Measurements from ENCODE around the gene P2RY2.

The P2RY2 gene

DNA sequence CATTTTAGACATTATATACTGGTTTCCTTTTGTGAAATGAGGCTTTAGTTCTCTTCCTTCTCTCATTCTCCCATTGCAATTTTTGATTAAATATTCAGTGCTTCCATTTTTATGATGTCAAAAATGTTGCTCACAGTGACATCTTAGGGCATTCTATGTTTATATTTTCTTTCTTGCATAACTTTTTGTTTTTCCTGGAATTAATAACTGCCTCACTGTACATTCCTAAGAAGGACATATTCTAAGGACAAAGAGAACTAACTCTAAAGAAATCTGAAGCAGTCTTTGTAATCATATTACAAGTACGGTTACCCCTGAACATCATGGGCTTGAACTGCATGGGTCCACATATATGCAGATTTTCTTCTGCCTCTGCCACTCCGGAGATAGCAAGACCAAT is 28.2 kb downstream of the P2RY2 start:
- no peak for DNase-seq

DNA sequence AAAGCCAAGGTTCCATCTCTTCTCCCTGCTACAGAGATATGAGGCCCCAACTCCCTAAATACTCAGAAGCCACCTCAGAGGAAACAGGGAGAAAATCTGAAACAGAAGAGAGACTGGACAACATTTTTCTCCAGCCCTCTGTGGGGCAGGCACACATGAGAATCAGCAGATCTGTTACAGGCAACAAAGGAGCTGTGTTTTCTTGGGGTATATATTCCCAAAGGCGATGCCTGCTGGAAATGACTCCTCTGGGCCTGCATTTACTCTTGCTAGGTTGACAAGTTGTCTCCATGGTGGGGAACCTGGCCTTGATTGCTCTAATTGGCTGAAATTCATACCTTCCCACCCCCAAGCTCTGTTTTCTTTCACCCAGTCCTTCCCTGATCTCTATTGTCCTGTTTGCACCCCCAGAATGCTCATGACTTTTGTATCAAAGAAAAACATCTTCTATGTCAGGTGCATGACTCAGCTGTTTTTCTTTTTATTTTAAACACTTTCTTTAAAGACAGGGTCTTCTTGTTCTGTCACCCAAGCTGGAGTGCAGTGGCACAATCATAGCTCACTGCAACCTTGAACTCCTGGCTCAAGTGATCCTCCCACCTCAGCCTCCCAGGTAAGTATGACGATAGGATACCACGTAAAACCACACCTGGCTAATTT is 30.6 kb downstream of the P2RY2 start:
- no peak for DNase-seq

DNA sequence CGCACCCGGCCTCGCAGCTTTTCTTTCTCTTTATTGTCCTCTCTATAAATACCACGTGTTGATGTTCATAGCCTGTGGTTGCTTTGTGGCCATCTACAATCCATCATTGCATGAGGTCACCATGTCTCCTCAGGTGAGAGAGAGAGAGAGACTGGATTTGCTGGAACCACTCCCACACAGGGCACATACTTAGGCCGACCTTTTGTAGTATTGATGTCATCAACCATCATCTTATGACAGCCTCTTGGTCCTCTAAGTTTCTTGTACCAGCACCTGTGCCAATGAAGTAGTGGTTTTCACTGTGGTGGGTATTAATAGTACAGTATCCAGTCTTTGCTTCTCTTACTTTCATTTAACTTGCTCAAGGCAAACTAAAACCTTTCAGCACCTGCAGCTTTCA is 31.2 kb downstream of the P2RY2 start:
- no peak for DNase-seq

DNA sequence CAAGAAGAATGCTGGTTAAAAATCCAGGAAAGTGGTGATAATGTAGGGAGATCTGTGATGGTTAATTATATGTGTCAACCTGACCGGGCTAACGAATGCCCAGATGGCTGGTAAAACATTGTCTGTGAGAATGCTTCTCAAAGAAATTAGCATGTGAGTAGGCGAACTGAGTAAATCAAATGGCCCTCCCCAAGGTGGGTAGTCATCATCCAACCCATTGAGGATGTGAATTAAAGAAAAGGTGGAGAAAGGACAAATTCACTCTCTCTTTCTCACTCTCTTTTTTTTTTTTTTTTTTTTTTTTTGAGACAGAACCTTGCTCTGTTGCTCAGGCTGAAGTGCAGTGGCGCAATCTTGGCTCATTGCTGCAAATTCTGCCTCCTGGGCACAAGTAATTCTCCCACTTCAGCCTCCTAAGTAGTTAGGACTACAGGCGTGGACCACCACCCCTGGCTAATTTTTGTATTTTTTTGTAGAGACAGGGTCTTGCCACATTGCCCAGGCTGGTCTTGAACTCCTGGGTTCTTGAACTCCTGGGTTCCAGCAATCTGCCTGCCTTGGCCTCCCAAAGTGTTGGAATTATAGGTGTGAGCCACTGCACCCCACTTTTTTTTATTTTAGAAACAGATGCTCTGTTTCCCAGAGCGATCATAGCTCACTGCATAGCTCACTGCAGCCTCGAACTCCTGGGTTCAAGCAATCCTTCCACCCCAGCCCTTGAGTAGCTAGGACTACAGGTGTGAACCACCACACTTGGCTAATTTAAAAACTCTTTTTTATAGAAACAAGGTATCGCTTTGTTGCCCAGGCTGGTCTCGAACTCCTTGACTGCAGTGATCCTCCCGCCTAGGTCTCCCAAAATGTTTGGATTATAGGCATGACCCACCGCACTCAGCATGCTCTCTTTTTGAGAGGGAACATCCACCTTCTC is 32.0 kb downstream of the P2RY2 start:
- no peak for DNase-seq

DNA sequence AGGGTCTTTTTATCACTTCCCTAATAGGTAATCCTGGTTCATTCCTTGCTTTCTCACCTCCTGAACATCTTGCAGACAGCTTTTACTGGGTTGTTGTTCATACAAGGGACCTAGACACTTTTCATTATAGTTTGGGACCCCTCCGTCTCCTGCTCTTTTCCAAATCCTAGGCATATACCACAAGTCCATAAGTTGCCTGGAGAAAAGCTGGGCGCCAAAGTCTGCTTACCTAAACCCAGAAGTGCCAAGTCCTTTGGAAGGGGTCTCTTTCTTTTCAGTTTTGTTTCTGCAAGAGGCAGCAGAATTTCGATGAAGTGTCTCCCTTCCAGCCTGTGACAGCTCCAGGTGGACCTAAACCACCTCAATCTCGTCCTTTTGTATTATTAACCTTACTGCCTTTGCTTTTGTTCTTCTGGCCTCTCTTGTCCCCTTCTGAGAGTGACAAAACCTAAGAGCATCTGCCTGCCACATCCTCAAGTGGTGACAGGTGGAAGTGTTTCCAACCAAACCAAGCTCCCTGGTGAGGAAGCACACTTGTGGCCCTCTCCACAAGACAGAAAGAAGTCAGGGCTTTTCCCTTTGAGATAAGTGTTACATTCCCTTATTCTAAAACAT is 34.6 kb downstream of the P2RY2 start:
- DNase-seq, result peak; percentile 54

DNA sequence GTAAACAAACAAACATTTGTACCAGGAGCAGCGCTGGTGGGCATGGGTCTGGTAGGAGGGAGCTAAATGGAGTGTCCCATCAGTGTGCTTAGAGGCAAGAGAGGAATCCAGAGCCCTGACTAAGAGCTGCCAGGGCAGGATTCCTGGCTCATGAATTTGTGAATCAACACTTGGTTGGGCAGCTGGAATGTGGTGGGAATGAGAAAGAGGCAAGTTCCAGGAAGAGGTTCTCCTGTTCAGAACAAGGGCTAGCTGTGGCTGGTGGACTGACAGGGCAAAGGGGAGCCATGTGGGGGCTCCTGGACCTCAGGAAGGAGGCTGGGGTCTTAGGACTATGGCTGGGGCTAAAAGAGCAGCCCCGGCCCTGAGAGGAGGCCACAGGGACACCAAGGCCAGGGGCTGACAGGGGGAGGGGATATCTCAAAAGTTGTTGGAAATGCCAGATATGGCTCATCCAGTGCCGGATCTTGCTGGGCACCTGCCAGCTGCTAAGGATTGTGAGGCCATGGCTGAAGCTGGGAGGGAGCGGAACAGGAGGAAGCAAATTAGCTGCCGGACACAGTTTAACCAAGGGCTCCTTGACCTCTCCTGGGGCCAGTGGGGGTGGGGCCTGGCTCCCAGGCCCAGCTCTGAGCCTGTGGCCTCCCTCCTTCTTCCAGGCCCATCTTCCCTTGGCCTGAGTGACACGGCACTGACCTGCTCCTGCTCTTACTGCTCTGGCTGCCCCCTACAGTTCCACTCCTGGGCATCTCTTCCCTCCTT is 39.4 kb downstream of the P2RY2 start:
- no peak for DNase-seq

DNA sequence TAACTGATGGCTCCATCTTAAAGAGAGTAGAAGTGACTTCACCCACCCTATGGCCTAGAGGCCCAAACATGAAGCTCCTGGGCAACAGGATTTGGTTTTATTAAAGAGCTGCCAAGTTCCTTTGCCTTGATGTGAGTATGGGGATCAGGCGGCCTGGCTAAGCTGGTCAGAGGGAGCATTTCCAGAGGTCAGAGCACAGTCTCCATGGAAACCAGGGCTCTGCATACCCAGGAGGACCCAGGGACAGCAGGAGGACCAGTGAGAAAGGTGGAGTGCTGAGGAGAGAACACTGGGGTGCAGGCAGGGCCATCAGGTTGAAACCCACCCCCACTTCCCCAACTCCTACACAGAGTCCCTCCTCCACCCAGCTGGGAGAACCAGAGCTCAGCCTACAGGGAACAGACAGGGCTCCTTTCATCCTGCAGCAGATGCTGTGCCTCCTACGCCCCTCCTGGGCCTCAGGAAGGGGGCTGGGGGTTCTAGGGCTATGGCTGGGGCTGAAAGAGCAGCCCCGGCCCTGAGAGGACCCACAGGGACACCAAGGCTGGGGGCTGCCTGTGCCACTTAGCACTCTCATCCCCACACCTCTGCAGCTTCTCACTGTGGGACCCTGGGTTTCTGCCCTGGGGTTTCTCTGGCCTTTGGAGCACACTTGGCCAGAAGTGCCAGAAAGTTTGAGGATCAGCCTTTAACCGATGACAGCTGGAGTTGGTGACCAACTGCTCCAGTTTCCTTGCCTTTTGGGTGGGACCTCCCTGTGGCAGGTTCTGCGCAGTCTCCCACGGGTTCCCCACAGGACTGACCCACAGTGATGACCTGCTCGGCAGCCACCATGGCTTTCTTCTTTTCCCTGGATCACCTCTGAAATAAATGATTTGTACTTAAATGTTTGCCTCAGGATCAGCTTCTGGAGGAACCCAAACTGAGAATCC is 40.3 kb downstream of the P2RY2 start:
- DNase-seq, result no peak

DNA sequence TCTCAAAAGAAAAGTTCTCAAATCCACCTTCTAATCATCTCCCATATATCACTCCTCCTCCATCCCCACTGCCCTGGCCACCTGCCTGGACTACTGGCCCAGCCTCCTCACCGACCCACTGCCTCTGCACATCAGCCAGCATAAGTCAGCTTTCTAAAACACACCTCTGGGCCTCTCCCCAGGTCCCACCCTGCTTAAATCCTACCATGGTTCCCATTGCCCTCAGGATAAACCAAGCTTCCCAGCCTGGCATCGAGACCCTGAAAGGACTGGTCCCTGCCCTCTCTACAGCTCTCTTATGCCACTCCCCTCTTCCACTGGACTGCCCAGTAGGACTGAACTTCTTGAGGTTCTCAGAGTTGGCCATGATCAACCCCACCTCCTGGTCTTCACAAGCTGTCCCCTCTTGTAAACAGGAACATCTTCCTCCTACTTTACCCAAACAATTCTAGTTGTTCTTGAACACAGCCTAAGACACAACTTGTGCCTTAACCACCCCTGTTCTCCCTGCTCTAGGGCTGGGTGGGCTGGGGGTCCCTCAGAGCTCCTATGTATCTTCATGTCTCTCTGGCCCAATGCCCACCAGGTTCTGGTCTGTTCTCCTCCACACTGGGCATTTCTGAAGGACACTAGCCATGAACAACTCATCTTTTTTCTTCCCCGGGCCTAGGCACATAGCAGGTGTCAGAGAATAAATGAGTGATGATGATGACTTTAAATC is 41.5 kb downstream of the P2RY2 start:
- DNase-seq, result no peak

DNA sequence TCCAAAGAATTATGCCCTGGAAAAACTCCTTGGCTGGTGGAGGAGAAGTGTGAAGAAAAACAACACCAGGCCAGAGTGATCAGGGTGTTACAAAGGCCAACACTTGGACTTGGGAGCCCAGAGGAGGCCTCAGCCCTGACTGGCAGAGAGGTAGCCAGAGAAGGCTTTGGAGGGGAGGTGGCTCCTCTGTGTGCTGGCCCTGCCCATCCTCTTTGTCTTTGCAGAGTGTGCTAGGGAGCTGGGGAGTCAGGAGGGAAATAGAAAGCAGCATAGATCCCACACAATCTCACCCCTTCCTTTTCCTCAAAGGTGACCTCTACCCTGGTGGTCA is 42.0 kb downstream of the P2RY2 start:
- no peak for DNase-seq

DNA sequence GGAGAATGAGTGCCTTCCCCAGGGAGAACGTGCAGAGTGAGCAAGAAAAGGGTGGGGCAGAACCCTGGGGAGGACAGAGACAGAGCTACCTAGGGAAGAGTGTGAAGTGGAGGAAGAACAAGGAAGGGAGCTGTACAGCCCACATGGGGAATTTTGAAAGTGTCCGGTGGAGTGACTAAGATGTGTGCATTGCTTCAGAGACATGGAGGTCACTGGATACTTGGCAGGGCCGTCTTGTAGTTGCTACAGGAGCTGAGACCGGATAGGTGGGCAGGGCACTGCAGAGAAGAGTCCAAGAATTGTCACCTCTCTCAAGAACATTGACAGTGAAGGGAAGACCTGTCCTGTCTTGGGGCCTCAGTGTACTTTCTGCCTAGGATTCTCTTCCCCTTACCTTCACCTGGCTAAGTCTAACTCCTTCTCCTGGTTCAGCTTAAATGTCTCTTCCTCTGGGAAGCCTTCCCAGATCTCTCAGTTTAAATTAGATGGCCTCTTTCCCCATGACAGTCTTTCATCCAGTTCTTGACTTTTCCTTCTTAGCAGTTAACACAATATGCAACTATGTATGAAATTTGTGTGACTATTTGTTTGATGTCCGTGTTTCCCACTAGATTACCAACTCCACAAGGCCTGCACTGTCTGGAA is 44.9 kb downstream of the P2RY2 start:
- DNase-seq, result no peak

DNA sequence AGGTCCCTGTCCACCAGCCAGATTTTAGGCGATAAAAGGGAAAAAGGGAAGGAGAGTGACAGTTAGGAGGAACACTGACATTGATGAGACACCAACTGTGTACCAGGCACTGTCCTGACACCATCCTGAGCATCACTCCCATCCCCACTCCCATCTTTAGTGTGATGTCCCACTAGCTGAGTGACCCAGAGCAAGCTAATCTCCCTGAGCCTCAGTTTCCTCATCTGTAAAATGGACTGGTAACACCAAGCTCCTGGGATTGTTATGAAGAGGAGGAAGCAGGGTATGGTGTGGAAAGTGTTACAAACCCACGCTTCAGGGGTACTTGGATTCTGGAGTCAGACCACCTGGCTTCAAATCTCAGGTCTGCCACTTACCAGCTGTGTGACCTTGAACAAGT is 45.6 kb downstream of the P2RY2 start:
- DNase-seq, result no peak

DNA sequence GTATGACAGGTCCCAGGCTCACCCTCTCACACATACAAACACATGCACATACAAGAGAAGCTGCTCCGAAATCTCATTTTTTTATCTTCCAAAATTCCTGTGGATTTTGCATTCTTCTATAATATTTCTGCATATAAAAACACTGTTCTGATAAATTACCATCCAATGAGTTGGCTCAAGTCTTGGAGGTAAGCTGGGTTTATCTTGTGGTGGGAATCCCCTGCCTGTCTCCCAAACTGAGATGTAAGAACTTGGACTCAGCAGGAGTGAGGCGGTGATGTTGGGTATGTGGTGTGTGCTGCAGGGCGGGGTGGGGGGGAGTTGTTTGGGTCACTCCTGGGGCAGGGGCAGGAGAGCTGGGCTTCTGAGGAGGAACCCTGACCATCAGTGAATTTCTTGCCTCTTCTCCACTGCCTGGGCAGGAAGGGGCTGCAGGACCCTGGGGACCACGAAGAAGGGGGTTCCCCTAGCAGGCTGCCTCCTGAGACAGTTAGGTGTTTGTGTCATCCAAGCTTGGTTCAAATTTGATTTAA is 47.3 kb downstream of the P2RY2 start:
- DNase-seq, result no peak

DNA sequence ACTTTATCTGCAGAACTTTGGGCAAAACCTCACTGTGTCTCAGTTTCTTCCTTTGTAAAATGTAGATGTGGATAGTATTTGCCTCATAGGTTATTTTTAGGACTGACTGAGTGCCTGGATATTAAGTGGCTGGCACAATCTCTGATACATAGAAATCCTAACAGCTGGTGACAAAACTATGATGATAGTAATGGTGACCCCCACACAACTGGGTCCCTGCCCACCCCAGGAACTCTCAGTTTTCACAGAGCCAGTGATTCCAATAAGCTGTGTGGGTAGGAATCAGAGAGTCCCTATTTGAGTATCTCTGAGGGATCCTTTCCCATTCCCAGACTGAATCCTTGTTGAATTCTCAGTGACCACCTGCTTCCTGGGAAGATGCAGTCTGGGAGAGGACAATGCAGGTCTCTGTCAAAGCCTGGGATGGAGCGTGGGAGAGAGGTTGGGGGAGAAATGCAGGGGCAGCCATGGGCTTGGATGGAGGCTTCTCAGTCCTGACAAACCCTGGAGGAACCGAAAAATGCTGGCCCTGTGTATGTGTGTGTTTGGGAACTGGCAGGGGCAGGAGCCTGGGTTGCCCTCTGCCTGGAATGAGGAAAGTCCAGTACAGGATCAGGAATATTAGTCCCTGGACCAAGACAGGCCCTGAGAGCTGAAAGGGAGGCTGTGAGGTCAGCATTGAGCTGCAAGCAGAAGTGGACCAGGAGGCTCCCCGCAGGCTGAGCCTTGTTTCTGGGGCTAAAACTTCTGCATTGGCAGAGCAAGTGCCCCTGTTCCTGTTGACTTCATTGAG is 48.0 kb downstream of the P2RY2 start:
- no peak for DNase-seq

DNA sequence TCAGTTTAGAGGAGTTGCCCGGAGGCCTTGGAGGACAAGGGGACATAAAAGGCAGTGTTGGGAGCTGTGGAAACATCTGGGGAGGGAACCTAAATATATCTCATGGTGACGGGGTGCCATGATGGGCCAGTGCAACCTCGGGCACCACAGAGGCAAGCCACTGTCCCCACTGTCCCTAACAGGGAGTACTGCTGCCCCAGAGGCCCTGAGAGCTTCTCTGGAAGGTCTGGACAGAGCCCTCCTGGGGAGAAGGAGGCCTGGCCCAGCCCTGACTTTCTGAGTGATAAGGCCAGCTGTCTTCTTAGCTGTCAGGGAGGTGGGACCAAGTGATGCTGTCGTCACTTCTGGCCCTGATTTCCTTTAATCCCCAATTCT is 48.6 kb downstream of the P2RY2 start:
- DNase-seq, result no peak

DNA sequence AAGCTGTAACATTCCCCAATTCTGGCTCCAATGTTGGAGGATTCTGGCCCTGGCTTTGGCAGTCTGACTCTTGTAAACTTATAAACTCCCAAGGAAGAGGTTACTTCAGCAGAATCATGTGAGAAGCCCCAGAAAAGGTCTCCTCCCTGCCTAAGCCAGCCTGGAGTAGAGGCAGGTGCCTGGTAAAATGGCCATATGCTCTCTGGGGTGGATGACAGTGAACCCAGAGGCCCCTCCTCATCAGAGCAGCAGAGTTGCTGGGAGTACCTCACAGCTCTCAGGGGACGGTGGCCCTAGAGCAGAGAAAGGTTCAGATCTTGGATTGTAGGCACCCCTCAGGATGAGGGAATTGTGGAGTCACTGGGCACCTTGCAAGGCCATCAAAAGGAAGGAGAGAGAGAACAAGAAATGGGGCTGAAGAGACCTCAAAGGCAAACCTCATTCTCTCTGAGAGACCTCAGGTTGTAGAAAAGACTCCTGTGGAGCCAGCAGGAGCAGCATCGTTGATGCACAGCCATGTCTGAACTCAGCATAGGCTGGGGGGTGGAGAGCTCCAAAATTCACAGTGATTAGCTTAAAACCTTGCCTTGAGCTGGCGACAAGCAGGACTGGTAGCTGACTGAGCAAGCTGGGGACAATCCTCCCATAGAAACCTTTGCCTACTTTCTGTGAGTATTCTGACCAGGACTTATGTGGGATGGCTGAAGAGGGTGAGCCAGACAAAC is 49.2 kb downstream of the P2RY2 start:
- DNase-seq, result no peak

DNA sequence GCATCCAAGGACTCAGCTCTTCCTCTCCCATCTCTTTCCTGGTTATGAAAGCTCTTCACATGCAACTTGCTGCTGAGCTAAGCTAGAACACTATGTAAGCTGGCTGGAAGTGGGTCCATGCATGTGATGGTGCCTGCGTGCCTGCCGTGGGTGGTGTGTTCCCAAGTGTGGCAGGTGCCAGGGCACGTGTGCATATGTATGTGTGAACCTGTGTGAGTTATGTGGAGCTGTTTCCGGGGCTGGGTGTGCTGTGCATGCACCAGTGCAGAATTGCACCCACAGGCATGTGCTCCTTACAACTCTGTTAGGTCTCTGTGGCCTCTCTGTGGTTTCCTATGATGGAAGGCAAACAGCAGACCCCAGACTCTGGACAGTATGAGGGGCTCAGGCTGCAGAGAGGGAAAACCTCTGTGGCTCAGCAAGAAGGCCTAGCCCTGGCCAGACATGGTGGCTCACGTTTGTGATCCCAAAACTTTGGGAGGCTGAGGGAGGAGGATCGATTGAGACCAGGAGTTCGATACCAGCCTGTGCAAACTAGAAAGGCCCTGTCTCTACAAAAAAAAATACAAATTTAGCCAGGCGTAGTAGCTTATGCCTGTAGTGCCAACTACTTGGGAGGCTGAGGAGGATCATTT is 49.9 kb downstream of the P2RY2 start:
- DNase-seq, result no peak

DNA sequence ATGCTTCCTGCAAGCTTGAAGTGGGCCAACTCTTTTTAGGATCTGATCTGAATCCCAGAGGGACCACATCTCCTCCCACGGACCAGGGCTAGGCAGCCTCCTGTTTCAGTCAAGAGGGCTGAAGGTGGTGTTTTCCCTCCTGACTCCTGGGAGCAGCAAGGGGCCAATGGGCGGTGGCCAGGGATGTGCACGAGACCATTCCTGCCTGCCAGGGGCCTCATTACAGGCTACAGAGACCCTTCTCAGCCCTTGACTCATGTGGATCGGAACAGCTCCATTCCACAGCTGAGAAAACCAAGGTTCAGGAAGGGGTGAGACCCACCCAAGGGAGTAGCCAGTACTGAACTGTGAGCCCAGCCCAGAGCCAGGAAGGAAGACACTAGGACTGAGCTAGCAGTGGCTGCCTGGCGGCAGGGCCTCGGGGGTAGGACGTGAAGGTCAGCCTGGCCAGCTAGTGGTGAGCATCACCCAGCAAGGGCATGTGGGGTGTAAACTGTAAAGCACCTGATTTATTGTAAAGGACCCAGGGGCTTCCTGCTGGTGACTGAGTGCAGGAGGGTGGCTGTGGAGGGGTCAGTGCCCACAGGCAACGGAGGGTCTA is 50.7 kb downstream of the P2RY2 start:
- no peak for DNase-seq

DNA sequence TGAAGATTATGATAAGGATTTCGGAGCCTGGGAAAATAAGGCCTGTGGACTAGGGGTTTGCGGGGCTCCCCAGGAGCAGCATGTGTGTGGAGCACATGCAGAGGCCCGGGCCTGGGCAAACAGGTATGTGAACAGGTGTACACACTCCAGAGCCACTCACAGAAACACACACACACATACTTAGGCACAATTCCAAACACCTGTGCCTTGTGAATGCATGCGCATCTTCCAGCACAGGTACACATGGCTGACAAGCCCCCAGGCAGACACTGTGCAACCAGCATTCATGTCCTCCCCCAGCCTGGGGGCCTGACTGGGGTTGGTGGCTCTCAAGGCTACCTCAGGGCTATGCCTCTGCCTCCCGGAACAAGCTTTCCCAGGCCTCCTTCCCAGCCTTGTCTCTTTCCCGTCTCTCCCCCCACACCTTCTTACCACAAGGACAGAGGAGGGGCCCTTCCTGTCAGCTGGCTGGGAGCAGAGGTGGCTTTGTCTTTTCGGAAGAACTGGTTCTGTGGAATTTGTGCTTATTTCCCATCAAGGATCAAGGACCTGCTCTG is 51.5 kb downstream of the P2RY2 start:
- DNase-seq, result no peak
